ENCODE results near the gene CD300LG. TPM values are rescaled to one million over a fixed set of nuclear protein-coding genes. Genes with fewer than 3 reads are reported as not detected.

The CD300LG gene
- total RNA-seq, 1 experiment from 2014 or later, result not detected

- no peaks in the 10 kb centered on the region for H3K36me3 ChIP-seq (ENCODE audit: control insufficient read depth, insufficient read depth, low read length)
- H3K36me3 Mint-ChIP-seq (ENCODE audit: insufficient read depth, unreplicated experiment), result peaks cover 6% of the 10 kb centered on the region
- CTCF ChIA-PET, result interaction anchor here (1.4 kb wide), 1 partner anchor 9 kb away, joined by 5 read pairs; the partner anchor contains the start of gene CD300LG
- no TSS peak for BruUV-seq (replicated peaks)
- H3K9me3 ChIP-seq, result peaks cover 7% of the 10 kb centered on the region; the same call in 1 of the 2 replicates
- H3K4me1 Mint-ChIP-seq (ENCODE audit: low read depth, unreplicated experiment), result peaks cover 11% of the 10 kb centered on the region
- H3K27me3 ChIP-seq (replicated peaks; ENCODE audit: control insufficient read depth, insufficient read depth, low read length), result peaks cover 2% of the 10 kb centered on the region; the same call in 1 of the 2 replicates
- peaks cover 10% of the 10 kb centered on the region for H3K27me3 Mint-ChIP-seq (ENCODE audit: insufficient read depth, unreplicated experiment)
- H3K27ac Mint-ChIP-seq (ENCODE audit: unreplicated experiment), result no peak overlapping the region
- no peaks in the 10 kb centered on the region for H3K9me3 Mint-ChIP-seq (ENCODE audit: unreplicated experiment)
- no peak overlapping the region for H3K4me3 Mint-ChIP-seq (ENCODE audit: unreplicated experiment)
- POLR2A ChIA-PET, result no interaction called here
- no peak overlapping the region for H3K4me3 ChIP-seq (ENCODE audit: low read depth, low read length)
- peak in 1 of 2 experiments; percentile 26 for DNase-seq
- H3K4me1 ChIP-seq, result no peaks in the 10 kb centered on the region
- TF ChIP-seq CTCF (IDR thresholded peaks at IDR 0.05; ENCODE audit: insufficient read depth in 1 of 2, low read depth in 1 of 2, low read length in 1 of 2, severe bottlenecking in 1 of 2, unreplicated experiment in 1 of 2), result no peak
- intact Hi-C loops (cut with micrococcal nuclease; ENCODE audit: unreplicated experiment), result no loop called here
Observed at GRCh38 chr17:43855061-43855460, 8.1 kb downstream of the CD300LG start.

GRCh38 chr17:43856141-43856540 lies 9.2 kb downstream of the CD300LG start:
- peaks cover 9% of the 10 kb centered on the region for H3K4me1 Mint-ChIP-seq (ENCODE audit: low read depth, unreplicated experiment)
- peaks cover 10% of the 10 kb centered on the region for H3K27me3 Mint-ChIP-seq (ENCODE audit: insufficient read depth, unreplicated experiment)
- POLR2A ChIA-PET, result no interaction called here
- no peak overlapping the region for H3K27ac Mint-ChIP-seq (ENCODE audit: unreplicated experiment)
- intact Hi-C loops (cut with micrococcal nuclease; ENCODE audit: unreplicated experiment), result no loop called here
- Histone ChIP-seq H3K4me3 (ENCODE audit: low read depth, low read length) (no peak overlapping the region), H3K36me3 (ENCODE audit: control insufficient read depth, insufficient read depth, low read length) (no peaks in the 10 kb centered on the region), H3K9me3 (peaks cover 7% of the 10 kb centered on the region; the same call in 1 of the 2 replicates), H3K4me1 (no peaks in the 10 kb centered on the region), H3K27me3 (replicated peaks; ENCODE audit: control insufficient read depth, insufficient read depth, low read length) (peaks cover 2% of the 10 kb centered on the region; the same call in 1 of the 2 replicates)
- no peaks in the 10 kb centered on the region for H3K9me3 Mint-ChIP-seq (ENCODE audit: unreplicated experiment)
- no peak for TF ChIP-seq CTCF (IDR thresholded peaks at IDR 0.05; ENCODE audit: insufficient read depth in 1 of 2, low read depth in 1 of 2, low read length in 1 of 2, severe bottlenecking in 1 of 2, unreplicated experiment in 1 of 2)
- CTCF ChIA-PET, result interaction anchor here (1.4 kb wide), 1 partner anchor 10 kb away, joined by 5 read pairs; the partner anchor contains the start of gene CD300LG
- H3K4me3 Mint-ChIP-seq (ENCODE audit: unreplicated experiment), result no peak overlapping the region
- DNase-seq, result peak in 1 of 2 experiments; percentile 14
- H3K36me3 Mint-ChIP-seq (ENCODE audit: insufficient read depth, unreplicated experiment), result no peaks in the 10 kb centered on the region
- BruUV-seq (replicated peaks), result no TSS peak

GRCh38 chr17:43857141-43857540 lies 10.2 kb downstream of the CD300LG start:
- H3K27ac Mint-ChIP-seq (ENCODE audit: unreplicated experiment), result no peak overlapping the region
- Histone ChIP-seq H3K4me1 (no peaks in the 10 kb centered on the region), H3K27me3 (replicated peaks; ENCODE audit: control insufficient read depth, insufficient read depth, low read length) (peaks cover 2% of the 10 kb centered on the region; the same call in 1 of the 2 replicates), H3K4me3 (ENCODE audit: low read depth, low read length) (no peak overlapping the region), H3K9me3 (peaks cover 7% of the 10 kb centered on the region; the same call in 1 of the 2 replicates), H3K36me3 (ENCODE audit: control insufficient read depth, insufficient read depth, low read length) (no peaks in the 10 kb centered on the region)
- H3K4me3 Mint-ChIP-seq (ENCODE audit: unreplicated experiment), result no peak overlapping the region
- TF ChIP-seq CTCF (IDR thresholded peaks at IDR 0.05; ENCODE audit: insufficient read depth in 1 of 2, low read depth in 1 of 2, low read length in 1 of 2, severe bottlenecking in 1 of 2, unreplicated experiment in 1 of 2), result no peak
- ChIA-PET POLR2A (no interaction called here), CTCF (interaction anchor here (2.0 kb wide), 1 partner anchor 11 kb away, joined by 7 read pairs; the partner anchor contains the start of gene CD300LG)
- BruUV-seq (replicated peaks), result no TSS peak
- H3K27me3 Mint-ChIP-seq (ENCODE audit: insufficient read depth, unreplicated experiment), result peaks cover 6% of the 10 kb centered on the region
- H3K4me1 Mint-ChIP-seq (ENCODE audit: low read depth, unreplicated experiment), result no peaks in the 10 kb centered on the region
- intact Hi-C loops (cut with micrococcal nuclease; ENCODE audit: unreplicated experiment), result no loop called here
- H3K36me3 Mint-ChIP-seq (ENCODE audit: insufficient read depth, unreplicated experiment), result no peaks in the 10 kb centered on the region
- peak in 1 of 2 experiments; percentile 25 for DNase-seq
- H3K9me3 Mint-ChIP-seq (ENCODE audit: unreplicated experiment), result no peaks in the 10 kb centered on the region

Measured in Caco-2 (cell line).